ENCODE measurements around the gene PNPLA4.

DNA sequence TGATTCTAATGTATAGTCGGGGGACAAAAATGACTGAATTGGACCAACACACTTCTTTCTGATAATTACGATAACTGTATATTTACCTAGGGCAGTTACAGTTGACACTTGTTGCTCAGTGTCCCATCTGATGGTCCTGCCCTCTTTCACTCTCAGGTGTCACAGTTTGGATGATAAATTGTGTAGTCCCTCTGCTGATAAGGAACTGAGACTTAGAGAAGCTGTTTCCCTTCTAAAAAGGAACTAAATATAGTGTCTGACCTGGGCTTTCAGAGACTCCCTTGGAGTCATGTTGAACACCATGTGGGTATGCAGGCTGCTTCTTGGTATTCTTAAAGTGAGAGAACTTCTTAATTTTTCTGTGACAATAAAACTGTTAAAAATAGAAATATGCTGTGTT lies 23.7 kb upstream of the PNPLA4 start:
- TF ChIP-seq, protein P1, sequence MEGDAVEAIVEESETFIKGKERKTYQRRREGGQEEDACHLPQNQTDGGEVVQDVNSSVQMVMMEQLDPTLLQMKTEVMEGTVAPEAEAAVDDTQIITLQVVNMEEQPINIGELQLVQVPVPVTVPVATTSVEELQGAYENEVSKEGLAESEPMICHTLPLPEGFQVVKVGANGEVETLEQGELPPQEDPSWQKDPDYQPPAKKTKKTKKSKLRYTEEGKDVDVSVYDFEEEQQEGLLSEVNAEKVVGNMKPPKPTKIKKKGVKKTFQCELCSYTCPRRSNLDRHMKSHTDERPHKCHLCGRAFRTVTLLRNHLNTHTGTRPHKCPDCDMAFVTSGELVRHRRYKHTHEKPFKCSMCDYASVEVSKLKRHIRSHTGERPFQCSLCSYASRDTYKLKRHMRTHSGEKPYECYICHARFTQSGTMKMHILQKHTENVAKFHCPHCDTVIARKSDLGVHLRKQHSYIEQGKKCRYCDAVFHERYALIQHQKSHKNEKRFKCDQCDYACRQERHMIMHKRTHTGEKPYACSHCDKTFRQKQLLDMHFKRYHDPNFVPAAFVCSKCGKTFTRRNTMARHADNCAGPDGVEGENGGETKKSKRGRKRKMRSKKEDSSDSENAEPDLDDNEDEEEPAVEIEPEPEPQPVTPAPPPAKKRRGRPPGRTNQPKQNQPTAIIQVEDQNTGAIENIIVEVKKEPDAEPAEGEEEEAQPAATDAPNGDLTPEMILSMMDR (conservative IDR thresholded peaks at IDR 0.05; ENCODE audit: low read depth, low read length): no peak
- TF ChIP-seq MAFK (IDR thresholded peaks at IDR 0.05; ENCODE audit: low read depth, low read length): no peak
